HG03108 (cell line): ENCODE results near the gene KRTAP5-11.
A peak's percentile ranks its signal among the peaks of the same experiment; 100 is the strongest.
"Not testable (repeated sequence)": the region's sequence is repeated elsewhere in the genome, so short reads cannot be mapped to it uniquely, and the experiment has no call there.

ENCODE experiments used
- ATAC-seq: cut with Tn5 transposase; IDR thresholded peaks from one replicate; pipeline ENCODE4 v1.9.1; 2021; ENCODE audit warnings: moderate library complexity; ENCODE audit not compliant: unreplicated experiment

Gene KRTAP5-11

GRCh38 chr11:71557257-71557656 is 25.4 kb downstream of the KRTAP5-11 start:
- no peak for ATAC-seq

DNA sequence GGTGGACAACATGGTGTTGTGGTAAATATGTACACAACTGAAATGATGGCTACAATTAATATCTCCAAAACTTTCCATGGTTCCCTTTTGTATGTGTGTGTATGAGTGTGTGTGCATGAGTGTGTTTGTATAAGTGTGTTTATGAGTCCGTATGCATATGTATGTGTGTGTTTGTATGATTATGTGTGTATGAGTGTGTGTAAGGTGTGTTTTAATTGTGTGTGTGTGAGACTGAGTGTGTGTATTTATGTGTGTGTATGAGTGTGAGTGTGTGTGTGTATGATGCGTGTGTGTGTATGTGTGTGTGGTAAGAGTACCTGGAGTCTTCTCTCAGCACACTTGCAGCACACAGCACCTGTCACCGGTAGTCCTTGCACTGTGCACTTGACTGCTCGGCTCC is 26.7 kb downstream of the KRTAP5-11 start:
- ATAC-seq: no peak

DNA sequence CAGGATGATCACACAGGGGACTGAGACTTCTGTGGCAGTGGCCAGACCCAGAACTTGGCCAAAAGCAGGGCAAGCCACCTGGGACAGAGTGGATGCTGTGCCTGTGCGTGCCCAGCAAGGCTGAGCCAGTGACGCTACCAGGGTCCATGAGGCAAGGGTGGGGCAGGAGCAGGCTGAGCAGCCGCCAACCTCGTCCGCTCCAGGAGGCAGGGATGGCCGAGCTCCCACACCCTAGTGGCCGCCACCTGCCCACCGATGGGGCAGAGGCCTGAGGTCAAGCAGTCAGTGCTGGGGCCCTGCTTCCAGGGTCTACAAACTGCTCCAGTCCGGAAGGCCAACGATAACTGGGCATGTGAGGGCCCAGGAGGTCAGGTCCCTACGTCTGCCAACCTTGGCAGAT is 27.2 kb downstream of the KRTAP5-11 start:
- no peak for ATAC-seq

- no peak for ATAC-seq
Measured at GRCh38 chr11:71554996-71555395, 27.7 kb downstream of the KRTAP5-11 start.

- no peak for ATAC-seq
Measured at GRCh38 chr11:71551711-71552110, 31.0 kb downstream of the KRTAP5-11 start.

DNA sequence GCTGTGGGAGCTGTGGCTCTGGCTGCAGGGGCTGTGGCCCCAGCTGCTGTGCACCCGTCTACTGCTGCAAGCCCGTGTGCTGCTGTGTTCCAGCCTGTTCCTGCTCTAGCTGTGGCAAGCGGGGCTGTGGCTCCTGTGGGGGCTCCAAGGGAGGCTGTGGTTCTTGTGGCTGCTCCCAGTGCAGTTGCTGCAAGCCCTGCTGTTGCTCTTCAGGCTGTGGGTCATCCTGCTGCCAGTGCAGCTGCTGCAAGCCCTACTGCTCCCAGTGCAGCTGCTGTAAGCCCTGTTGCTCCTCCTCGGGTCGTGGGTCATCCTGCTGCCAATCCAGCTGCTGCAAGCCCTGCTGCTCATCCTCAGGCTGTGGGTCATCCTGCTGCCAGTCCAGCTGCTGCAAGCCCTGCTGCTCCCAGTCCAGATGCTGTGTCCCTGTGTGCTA is 33.9 kb downstream of the KRTAP5-11 start:
- no peak for ATAC-seq

GRCh38 chr11:71548120-71548519 is 34.6 kb downstream of the KRTAP5-11 start, which contains the start of gene KRTAP5-9:
Gene KRTAP5-9 (plus strand): TSS chr11:71548420. CDS start chr11:71548658, 238 bp downstream.
- no peak for ATAC-seq

- ATAC-seq: no peak
Measured at GRCh38 chr11:71545405-71545966, 37.2 kb downstream of the KRTAP5-11 start.

DNA sequence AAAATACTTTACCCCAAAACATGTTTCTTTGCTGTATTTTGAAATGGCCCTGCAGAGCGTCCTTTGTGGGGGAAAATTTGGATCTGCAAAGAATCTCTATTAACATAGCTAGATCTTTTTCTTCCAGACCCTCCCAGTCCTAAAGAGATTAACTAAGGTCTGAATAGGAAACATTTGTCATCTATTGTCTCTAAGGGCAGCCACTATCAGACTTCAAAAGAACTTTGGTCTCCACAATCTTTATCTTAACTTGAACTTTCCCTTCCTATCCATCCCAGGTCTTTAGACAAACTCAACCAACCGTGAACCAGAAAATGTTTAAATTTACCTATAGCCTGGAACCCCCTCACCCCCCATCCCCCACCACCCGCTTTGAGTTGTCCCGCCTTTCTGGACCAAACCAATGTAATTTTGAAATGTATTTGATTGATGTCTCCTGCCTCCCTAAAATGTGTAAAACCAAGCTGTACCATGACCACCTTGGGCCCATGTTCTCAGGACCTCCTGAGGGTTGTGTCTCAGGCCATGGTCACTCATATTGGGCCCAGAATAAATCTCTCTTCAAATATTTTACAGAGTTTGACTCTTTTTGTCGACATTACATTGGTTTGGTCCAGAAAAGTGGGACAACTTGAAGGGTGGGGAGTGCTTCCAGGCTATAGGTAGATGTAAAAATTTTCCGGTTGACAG is 38.0 kb downstream of the KRTAP5-11 start:
- no peak for ATAC-seq

- ATAC-seq: no peak
Measured at GRCh38 chr11:71543866-71544265, 38.8 kb downstream of the KRTAP5-11 start.

- ATAC-seq: no peak
Measured at GRCh38 chr11:71542879-71543777, 39.5 kb downstream of the KRTAP5-11 start.

DNA sequence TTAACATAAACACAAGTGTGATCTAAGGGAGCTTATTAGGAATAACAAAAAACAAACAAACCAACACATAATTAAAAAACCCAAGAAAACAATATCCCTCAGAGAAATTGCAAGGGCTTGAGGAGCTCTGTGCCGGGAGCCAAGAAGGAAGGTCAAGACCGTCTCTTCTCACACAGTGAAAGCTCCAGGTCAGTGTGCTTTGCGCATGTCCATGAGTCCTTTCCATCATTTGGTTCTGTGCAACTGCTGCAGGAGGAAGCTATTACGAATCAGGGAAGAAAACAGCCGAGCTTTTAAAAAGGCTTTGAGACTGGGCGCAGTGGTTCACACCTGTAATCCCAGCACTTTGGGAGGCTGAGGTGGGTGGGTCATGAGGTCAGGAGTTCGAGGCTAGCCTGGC is 40.3 kb downstream of the KRTAP5-11 start:
- no peak for ATAC-seq

DNA sequence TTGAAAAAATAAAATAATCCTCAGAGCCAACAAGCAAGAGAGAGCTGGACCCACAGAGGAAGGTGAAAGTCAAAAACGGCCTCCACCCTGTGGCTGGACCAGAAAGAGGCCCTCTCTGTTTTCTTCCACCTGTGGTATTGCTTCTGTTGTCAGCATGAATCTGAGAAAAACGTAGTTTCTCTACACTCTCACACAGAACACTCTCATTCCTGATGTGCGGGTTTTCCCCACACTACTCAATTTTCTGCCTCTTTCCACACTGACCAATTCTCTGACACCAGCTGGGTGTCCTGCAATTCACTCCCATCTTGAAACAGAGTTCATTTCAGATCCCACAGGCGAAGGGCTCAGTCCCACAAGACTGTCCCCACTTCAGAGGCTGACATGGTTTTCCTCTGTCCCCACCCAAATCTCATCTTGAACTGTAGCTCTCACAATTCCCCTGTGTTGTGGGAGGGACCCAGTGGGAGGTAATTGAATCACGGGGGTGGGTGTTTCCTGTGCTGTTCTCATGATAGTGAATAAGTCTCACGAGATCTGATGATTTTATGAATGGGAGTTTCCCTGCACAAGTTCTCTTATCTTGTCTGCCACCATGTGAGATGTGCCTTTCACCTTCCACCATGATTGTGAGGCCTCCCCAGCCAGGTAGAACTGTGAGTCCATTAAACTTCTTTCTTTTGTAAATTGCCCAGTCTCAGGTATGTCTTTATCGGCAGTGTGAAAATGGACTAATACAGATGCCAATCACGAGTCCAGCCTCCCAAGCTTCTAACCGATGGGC is 42.0 kb downstream of the KRTAP5-11 start:
- peak; percentile 56 for ATAC-seq

DNA sequence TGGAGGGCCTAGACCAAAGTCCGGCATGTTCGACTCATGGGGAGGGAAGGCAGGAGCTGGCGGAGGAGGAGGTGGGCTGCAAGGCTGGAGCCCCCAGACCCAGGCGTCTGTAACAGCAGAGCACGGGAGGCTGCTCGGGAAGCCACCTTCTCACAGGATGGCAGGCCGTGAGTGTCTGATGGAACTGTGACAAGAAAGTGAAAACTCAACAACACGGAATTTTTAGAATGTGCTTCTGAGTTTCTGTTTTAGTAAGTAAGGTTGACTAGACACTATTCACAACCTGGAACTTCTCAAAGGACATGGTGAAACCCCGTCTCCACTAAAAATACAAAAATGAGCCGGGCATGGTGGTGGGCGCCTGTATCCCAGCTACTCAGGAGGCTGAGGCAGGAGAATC is 42.7 kb downstream of the KRTAP5-11 start:
- ATAC-seq: not testable (repeated sequence)

DNA sequence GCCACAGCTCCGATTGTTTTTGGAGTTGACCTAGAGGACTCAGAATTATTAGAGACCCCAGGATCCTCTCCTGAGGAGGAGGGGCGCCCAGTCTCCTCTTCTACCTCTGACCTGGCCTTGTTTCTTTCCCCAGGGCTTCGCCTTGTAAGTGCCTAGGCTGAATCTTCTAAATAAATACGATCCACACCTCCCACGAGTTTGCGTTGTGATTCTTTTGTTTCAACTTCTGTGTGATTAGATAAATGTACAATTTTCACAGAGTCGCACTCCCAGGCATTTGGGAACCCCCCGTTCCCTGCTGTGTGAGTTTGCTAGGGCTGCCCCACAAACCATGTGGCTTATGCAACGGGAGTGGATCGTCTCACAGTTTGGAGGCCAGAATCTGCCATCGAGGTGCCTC is 43.7 kb downstream of the KRTAP5-11 start:
- ATAC-seq: no peak

GRCh38 chr11:71538666-71538990 is 44.0 kb downstream of the KRTAP5-11 start:
- no peak for ATAC-seq

- ATAC-seq: not testable (repeated sequence)
Measured at GRCh38 chr11:71537977-71538665, 44.6 kb downstream of the KRTAP5-11 start, which contains the start of gene KRTAP5-8. Gene KRTAP5-8 (plus strand): TSS chr11:71538025. CDS start chr11:71538056, 31 bp downstream.

DNA sequence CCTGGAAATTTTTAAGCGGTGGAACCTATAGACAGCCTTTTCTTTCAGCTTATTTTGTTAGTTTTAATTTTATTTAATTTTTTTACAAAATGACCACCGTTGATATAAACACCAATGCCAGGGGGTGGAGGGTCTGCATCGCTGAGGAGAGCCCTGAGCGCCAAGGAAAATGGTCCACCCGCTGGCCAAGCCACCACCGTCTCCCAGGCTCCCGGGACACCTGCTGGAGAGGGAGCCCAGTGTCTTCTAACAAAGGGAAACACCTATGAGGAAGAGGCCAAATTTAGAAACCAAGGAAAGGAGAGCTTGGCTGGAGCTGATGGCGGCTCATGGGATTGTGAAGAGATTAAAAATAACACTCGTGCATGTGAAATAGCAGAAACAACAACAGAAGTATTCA is 45.1 kb downstream of the KRTAP5-11 start:
- no peak for ATAC-seq

DNA sequence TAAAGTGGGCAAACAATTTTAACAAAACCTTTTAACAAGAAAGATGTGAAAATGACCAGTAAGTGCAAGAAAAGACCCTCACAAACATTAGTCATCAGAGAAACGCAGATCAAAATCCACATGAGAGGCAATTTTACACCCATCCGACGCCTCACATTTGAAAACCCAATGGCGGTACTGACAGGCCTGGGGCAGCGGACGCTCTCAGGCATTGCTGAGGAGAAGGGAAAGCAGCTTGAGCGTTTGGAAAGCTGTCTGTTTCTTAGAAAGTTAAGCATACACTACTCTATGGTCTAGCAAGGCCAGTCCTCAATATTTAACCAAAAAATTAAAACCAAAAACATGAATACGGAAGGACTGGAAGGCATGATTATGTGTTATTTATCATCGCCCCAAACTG is 46.9 kb downstream of the KRTAP5-11 start:
- no peak for ATAC-seq
